GM03348 (cell line): ENCODE measurements around the gene MAP2K1.
A peak's percentile ranks its signal among the peaks of the same experiment; 100 is the strongest.
"Not testable (repeated sequence)": the region's sequence is repeated elsewhere in the genome, so short reads cannot be mapped to it uniquely, and the experiment has no call there.

Experiments used
- DNase-seq: peaks from one replicate; pipeline ENCODE4 v3.0.0; 2012; ENCODE audit warnings: low spot score

MAP2K1 gene

GRCh38 chr15:66476535-66476934 is 89.8 kb downstream of the MAP2K1 start:
- no peak for DNase-seq

- no peak for DNase-seq
Measured at GRCh38 chr15:66477011-66477410, 90.3 kb downstream of the MAP2K1 start.

GRCh38 chr15:66480267-66480666 is 93.6 kb downstream of the MAP2K1 start:
- no peak for DNase-seq

- DNase-seq, result no peak
Measured at GRCh38 chr15:66481107-66481856, 94.6 kb downstream of the MAP2K1 start.

- DNase-seq, result no peak
Measured at GRCh38 chr15:66482539-66482938, 95.8 kb downstream of the MAP2K1 start.

- DNase-seq, result peak; percentile 42
Measured at GRCh38 chr15:66483131-66483566, 96.4 kb downstream of the MAP2K1 start.

- no peak for DNase-seq
Measured at GRCh38 chr15:66484539-66485112, 97.9 kb downstream of the MAP2K1 start.

GRCh38 chr15:66486887-66487286 is 100.2 kb downstream of the MAP2K1 start:
- DNase-seq, result no peak

- no peak for DNase-seq
Measured at GRCh38 chr15:66488525-66488924, 101.8 kb downstream of the MAP2K1 start.

- DNase-seq, result no peak
Measured at GRCh38 chr15:66489179-66489791, 102.6 kb downstream of the MAP2K1 start.

GRCh38 chr15:66491846-66492245 is 105.1 kb downstream of the MAP2K1 start:
- DNase-seq, result no peak

GRCh38 chr15:66494262-66494661 is 107.5 kb downstream of the MAP2K1 start:
- DNase-seq, result no peak

- DNase-seq, result no peak
Measured at GRCh38 chr15:66496951-66497501, 110.3 kb downstream of the MAP2K1 start.

GRCh38 chr15:66497502-66498455 is 111.1 kb downstream of the MAP2K1 start, which contains the start of gene SNAPC5:
Gene SNAPC5 (minus strand): TSS chr15:66497762. CDS start chr15:66497731, 31 bp downstream.
- DNase-seq, result peak; percentile 96

- peak; percentile 34 for DNase-seq
Measured at GRCh38 chr15:66498501-66499386, 112.0 kb downstream of the MAP2K1 start.

GRCh38 chr15:66500346-66500745 is 113.6 kb downstream of the MAP2K1 start:
- not testable (repeated sequence) for DNase-seq

- no peak for DNase-seq
Measured at GRCh38 chr15:66502491-66502890, 115.8 kb downstream of the MAP2K1 start.

- DNase-seq, result peak; percentile 19
Measured at GRCh38 chr15:66503041-66503648, 116.4 kb downstream of the MAP2K1 start.

GRCh38 chr15:66503780-66504562 is 117.3 kb downstream of the MAP2K1 start:
- DNase-seq, result peak; percentile 36
